ENCODE results near the gene RFXANK.
"Not testable (repeated sequence)": the region's sequence is repeated elsewhere in the genome, so short reads cannot be mapped to it uniquely, and the experiment has no call there.

RFXANK gene

GRCh38 chr19:19206938-19207337 is 14.9 kb downstream of the RFXANK start:
- no peak for DNase-seq (ENCODE audit: low read depth in 3 of 3)

- no peak for DNase-seq (ENCODE audit: low read depth in 3 of 3)
These were observed 15.8 kb downstream of the RFXANK start for GRCh38 chr19:19207637-19208572.

- DNase-seq (ENCODE audit: low read depth in 3 of 3): no peak
These were observed 17.3 kb downstream of the RFXANK start for GRCh38 chr19:19209372-19209771.

GRCh38 chr19:19211499-19212420 is 19.7 kb downstream of the RFXANK start, which contains the start of gene NCAN:
Gene NCAN, plus strand, starts transcription at chr19:19211958. Its CDS starts 4,996 bp downstream, at chr19:19216954.
- DNase-seq (ENCODE audit: low read depth in 3 of 3): no peak

GRCh38 chr19:19212916-19213315 is 20.9 kb downstream of the RFXANK start:
- no peak for DNase-seq (ENCODE audit: low read depth in 3 of 3)

- DNase-seq (ENCODE audit: low read depth in 3 of 3): no peak
These were observed 21.5 kb downstream of the RFXANK start for GRCh38 chr19:19213426-19214158.

GRCh38 chr19:19214159-19214490 is 22.1 kb downstream of the RFXANK start:
- DNase-seq (ENCODE audit: low read depth in 3 of 3): no peak

GRCh38 chr19:19214892-19215291 is 22.8 kb downstream of the RFXANK start:
- DNase-seq (ENCODE audit: low read depth in 3 of 3): no peak

- no peak for DNase-seq (ENCODE audit: low read depth in 3 of 3)
These were observed 23.7 kb downstream of the RFXANK start for GRCh38 chr19:19215792-19216191.

GRCh38 chr19:19217099-19217498 is 25.0 kb downstream of the RFXANK start:
- no peak for DNase-seq (ENCODE audit: low read depth in 3 of 3)

GRCh38 chr19:19218911-19219310 is 26.9 kb downstream of the RFXANK start:
- no peak for DNase-seq (ENCODE audit: low read depth in 3 of 3)

GRCh38 chr19:19221000-19221399 is 28.9 kb downstream of the RFXANK start:
- not testable (repeated sequence) for DNase-seq (ENCODE audit: low read depth in 3 of 3)

- DNase-seq (ENCODE audit: low read depth in 3 of 3): no peak
These were observed 31.0 kb downstream of the RFXANK start for GRCh38 chr19:19223060-19223459.

GRCh38 chr19:19223636-19224035 is 31.6 kb downstream of the RFXANK start:
- no peak for DNase-seq (ENCODE audit: low read depth in 3 of 3)

GRCh38 chr19:19224150-19224851 is 32.2 kb downstream of the RFXANK start:
- DNase-seq (ENCODE audit: low read depth in 3 of 3): no peak

GRCh38 chr19:19224852-19225494 is 32.9 kb downstream of the RFXANK start:
- DNase-seq (ENCODE audit: low read depth in 3 of 3): peak; percentile 47 to 65 (median 57)

- DNase-seq (ENCODE audit: low read depth in 3 of 3): no peak
These were observed 34.1 kb downstream of the RFXANK start for GRCh38 chr19:19226204-19226603.

- no peak for DNase-seq (ENCODE audit: low read depth in 3 of 3)
These were observed 34.6 kb downstream of the RFXANK start for GRCh38 chr19:19226663-19227062.

- no peak for DNase-seq (ENCODE audit: low read depth in 3 of 3)
These were observed 35.2 kb downstream of the RFXANK start for GRCh38 chr19:19227217-19227616.

GRCh38 chr19:19229701-19230100 is 37.6 kb downstream of the RFXANK start:
- DNase-seq (ENCODE audit: low read depth in 3 of 3): no peak

- DNase-seq (ENCODE audit: low read depth in 3 of 3): no peak
These were observed 38.9 kb downstream of the RFXANK start for GRCh38 chr19:19230999-19231398.
